ENCODE data around the gene ZBTB16.

Gene ZBTB16

GRCh38 chr11:114068327-114068726 is 8.8 kb downstream of the ZBTB16 start:
- no peak for DNase-seq

- no peak for DNase-seq
Observed at GRCh38 chr11:114070464-114071139, 11.1 kb downstream of the ZBTB16 start.

GRCh38 chr11:114073007-114073827 is 13.7 kb downstream of the ZBTB16 start:
- no peak for DNase-seq

- no peak for DNase-seq
Observed at GRCh38 chr11:114073828-114074381, 14.4 kb downstream of the ZBTB16 start.

GRCh38 chr11:114074546-114075343 is 15.2 kb downstream of the ZBTB16 start:
- DNase-seq: no peak

- DNase-seq: no peak
Observed at GRCh38 chr11:114075344-114075610, 15.8 kb downstream of the ZBTB16 start.

GRCh38 chr11:114075891-114076441 is 16.5 kb downstream of the ZBTB16 start:
- peak; percentile 81 for DNase-seq

- no peak for DNase-seq
Observed at GRCh38 chr11:114076921-114077331, 17.4 kb downstream of the ZBTB16 start.

- no peak for DNase-seq
Observed at GRCh38 chr11:114077482-114078305, 18.2 kb downstream of the ZBTB16 start.

GRCh38 chr11:114078423-114078822 is 18.9 kb downstream of the ZBTB16 start:
- DNase-seq: no peak

- peak; percentile 64 for DNase-seq
Observed at GRCh38 chr11:114079511-114080065, 20.1 kb downstream of the ZBTB16 start.

- DNase-seq: no peak
Observed at GRCh38 chr11:114080219-114080618, 20.7 kb downstream of the ZBTB16 start.

- no peak for DNase-seq
Observed at GRCh38 chr11:114080769-114081168, 21.3 kb downstream of the ZBTB16 start.

- DNase-seq: no peak
Observed at GRCh38 chr11:114081641-114082414, 22.3 kb downstream of the ZBTB16 start.

GRCh38 chr11:114082415-114082748 is 22.9 kb downstream of the ZBTB16 start:
- DNase-seq: no peak

- no peak for DNase-seq
Observed at GRCh38 chr11:114082767-114083181, 23.3 kb downstream of the ZBTB16 start.

GRCh38 chr11:114083391-114084252 is 24.1 kb downstream of the ZBTB16 start:
- no peak for DNase-seq

GRCh38 chr11:114084414-114084813 is 24.9 kb downstream of the ZBTB16 start:
- no peak for DNase-seq

- no peak for DNase-seq
Observed at GRCh38 chr11:114085965-114086793, 26.7 kb downstream of the ZBTB16 start.
